Measurements from ENCODE around the gene CDC25C.

DNA sequence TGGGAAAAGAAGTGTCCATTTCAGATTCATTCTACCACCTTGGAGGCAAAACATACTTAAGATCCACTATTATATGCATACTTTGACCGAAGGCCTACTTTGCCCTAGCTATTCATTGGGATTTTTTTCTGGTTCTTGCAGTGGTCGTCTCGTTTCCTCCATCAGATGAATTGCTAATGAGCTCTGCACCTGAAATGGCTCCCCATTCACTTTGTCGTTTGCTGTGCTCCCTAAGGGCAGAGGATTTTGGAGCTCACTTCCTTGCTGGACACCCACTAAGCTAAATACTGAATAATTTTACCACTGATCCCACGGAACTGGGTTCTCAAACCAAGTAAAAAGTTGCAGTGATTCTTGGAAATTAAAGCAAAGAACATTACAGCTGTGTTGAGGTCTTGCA lies 22.8 kb upstream of the CDC25C start:
- TF ChIP-seq EZH2 (IDR thresholded peaks at IDR 0.05) (no peak), POLR2AphosphoS5 (IDR thresholded peaks at IDR 0.05; ENCODE audit: borderline replicate concordance, low read depth, low read length) (no peak)

Data from SK-N-MC (cell line).